ENCODE data around the gene CYTH2.

Gene CYTH2

DNA sequence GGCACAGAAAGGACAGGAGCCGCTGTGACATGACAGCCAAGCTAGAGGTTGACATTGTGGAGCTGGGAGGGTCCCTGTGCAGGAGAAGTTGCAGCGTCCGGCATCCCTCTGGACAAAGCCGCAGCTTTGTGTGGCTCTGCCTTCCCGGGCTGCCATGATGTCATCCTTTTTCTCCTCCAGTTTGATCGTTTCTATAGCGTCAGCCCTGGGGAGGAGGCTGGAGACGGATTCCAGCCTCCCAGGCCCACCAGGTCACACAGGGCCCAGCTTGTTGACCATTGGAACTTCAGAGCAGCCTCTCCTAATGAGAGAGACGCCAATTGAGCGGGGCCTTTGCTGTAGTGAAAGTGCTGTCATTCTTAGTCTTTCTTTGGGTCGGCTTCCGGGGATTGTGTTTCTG lies 17.5 kb upstream of the CYTH2 start:
- Histone ChIP-seq H3K79me2 (ENCODE audit: control insufficient read depth, low read length) (peaks cover 68% of the 10 kb centered on the region), H4K20me1 (ENCODE audit: control insufficient read depth, insufficient read depth, low read depth, low read length) (peaks cover 6% of the 10 kb centered on the region; the same call in 1 of the 2 replicates), H3K4me2 (ENCODE audit: low read length) (no peak overlapping the region), H3K9me3 (ENCODE audit: control insufficient read depth, insufficient read depth, low read length) (no peaks in the 10 kb centered on the region), H3K4me1 (ENCODE audit: control insufficient read depth, low read length) (peaks cover 8% of the 10 kb centered on the region), H3K9me2 (replicated peaks; ENCODE audit: control insufficient read depth, low read length) (no peaks in the 10 kb centered on the region), H3K27me3 (ENCODE audit: control insufficient read depth, low read length) (no peaks in the 10 kb centered on the region), H3K27ac (ENCODE audit: low read depth, low read length) (no peak overlapping the region), H3F3A (ENCODE audit: control insufficient read depth, insufficient read depth) (no peaks in the 10 kb centered on the region), H3K36me3 (ENCODE audit: control insufficient read depth, low read length) (peaks cover 92% of the 10 kb centered on the region), H3K4me3 (ENCODE audit: low read length) (no peak overlapping the region)
- TF ChIP-seq EZH2phosphoT487 (IDR thresholded peaks at IDR 0.05; ENCODE audit: borderline replicate concordance, low read length): no peak
- TF ChIP-seq, protein P1, sequence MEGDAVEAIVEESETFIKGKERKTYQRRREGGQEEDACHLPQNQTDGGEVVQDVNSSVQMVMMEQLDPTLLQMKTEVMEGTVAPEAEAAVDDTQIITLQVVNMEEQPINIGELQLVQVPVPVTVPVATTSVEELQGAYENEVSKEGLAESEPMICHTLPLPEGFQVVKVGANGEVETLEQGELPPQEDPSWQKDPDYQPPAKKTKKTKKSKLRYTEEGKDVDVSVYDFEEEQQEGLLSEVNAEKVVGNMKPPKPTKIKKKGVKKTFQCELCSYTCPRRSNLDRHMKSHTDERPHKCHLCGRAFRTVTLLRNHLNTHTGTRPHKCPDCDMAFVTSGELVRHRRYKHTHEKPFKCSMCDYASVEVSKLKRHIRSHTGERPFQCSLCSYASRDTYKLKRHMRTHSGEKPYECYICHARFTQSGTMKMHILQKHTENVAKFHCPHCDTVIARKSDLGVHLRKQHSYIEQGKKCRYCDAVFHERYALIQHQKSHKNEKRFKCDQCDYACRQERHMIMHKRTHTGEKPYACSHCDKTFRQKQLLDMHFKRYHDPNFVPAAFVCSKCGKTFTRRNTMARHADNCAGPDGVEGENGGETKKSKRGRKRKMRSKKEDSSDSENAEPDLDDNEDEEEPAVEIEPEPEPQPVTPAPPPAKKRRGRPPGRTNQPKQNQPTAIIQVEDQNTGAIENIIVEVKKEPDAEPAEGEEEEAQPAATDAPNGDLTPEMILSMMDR (IDR thresholded peaks at IDR 0.05; ENCODE audit: low read depth, low read length, poor library complexity, severe bottlenecking): no peak

DNA sequence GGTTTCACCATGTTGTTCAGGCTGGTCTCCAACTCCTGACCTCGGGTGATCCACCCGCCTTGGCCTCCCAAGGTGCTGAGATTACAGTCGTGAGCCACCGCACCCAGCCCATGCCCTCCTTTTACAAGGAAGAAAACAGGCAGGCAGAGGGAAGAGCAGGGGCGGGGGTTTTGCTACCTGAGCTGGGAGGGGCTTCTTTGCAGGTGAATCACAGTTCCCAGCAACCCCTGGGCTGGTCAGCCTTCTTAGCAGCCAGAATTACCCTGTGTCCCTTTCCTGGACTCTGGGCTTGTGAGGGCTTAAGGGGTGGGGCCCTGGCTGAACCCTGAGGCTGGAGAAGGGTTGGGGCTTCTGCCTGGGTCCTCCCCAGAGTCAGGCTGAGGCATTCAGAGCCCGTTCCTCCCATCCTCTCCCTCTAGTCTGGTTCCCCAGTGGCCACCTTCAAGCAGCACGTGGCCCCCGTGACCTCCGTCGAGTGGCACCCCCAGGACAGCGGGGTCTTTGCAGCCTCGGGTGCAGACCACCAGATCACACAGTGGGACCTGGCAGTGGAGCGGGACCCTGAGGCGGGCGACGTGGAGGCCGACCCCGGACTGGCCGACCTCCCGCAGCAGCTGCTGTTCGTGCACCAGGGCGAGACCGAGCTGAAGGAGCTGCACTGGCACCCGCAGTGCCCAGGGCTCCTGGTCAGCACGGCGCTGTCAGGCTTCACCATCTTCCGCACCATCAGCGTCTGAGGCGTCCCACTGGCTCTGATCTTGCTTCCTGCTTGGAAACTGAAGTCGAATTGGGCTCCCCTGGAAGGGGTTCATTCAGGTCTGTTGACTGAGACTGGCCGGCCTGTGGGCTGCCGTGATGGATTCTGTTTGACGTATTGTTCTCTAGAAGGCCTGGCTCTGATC lies 16.6 kb upstream of the CYTH2 start:
- H3K4me3 ChIP-seq (ENCODE audit: low read length): no peak overlapping the region
- H3K27me3 ChIP-seq (ENCODE audit: control insufficient read depth, low read length): no peaks in the 10 kb centered on the region
- no peak overlapping the region for H3K27ac ChIP-seq (ENCODE audit: low read depth, low read length)
- peaks cover 92% of the 10 kb centered on the region for H3K36me3 ChIP-seq (ENCODE audit: control insufficient read depth, low read length)
- peaks cover under 1% of the 10 kb centered on the region; the same call in 1 of the 2 replicates for H3K4me1 ChIP-seq (ENCODE audit: control insufficient read depth, low read length)
- H3K9me2 ChIP-seq (replicated peaks; ENCODE audit: control insufficient read depth, low read length): no peaks in the 10 kb centered on the region
- TF ChIP-seq EZH2phosphoT487 (IDR thresholded peaks at IDR 0.05; ENCODE audit: borderline replicate concordance, low read length): no peak
- TF ChIP-seq, protein P1 (IDR thresholded peaks at IDR 0.05; ENCODE audit: low read depth, low read length, poor library complexity, severe bottlenecking): no peak
- no peaks in the 10 kb centered on the region for H3K9me3 ChIP-seq (ENCODE audit: control insufficient read depth, insufficient read depth, low read length)
- peaks cover 59% of the 10 kb centered on the region for H3K79me2 ChIP-seq (ENCODE audit: control insufficient read depth, low read length)
- no peak overlapping the region for H3K4me2 ChIP-seq (ENCODE audit: low read length)
- H4K20me1 ChIP-seq (ENCODE audit: control insufficient read depth, insufficient read depth, low read depth, low read length): peaks cover 6% of the 10 kb centered on the region; the same call in 1 of the 2 replicates
- H3F3A ChIP-seq (ENCODE audit: control insufficient read depth, insufficient read depth): no peaks in the 10 kb centered on the region

DNA sequence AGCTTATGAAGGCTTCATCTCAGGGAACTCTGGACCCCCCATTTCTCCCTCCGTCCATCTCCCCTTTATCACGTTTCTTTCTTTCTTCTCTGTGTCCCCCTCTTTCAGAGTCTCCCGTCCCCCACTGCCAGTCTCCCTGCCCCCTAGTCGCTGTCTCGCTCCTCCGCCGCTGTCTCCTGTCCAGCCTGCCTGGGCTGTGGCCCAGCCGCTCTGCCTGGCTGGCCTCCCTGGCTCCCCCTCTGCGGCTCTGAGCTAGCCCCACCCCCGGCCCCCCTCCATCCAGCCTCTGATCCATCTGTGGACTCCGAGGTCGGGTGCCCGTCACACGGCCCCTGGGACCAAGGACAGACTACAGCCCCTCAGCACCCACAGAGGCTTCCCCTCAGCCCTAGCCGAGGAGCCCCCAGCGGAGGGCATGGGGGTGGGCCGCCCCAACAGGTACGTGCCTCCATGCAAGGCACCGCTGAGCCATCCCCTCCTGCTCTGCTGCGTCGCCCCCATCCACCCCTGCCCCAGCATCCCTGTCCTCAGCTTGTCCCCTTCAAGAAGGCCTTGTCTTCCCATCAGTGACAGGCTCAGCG lies 14.9 kb upstream of the CYTH2 start:
- H3K4me1 ChIP-seq (ENCODE audit: control insufficient read depth, low read length): no peaks in the 10 kb centered on the region
- no peaks in the 10 kb centered on the region; the same call in 1 of the 2 replicates for H4K20me1 ChIP-seq (ENCODE audit: control insufficient read depth, insufficient read depth, low read depth, low read length)
- peaks cover 83% of the 10 kb centered on the region for H3K36me3 ChIP-seq (ENCODE audit: control insufficient read depth, low read length)
- TF ChIP-seq EZH2phosphoT487 (IDR thresholded peaks at IDR 0.05; ENCODE audit: borderline replicate concordance, low read length): no peak
- TF ChIP-seq, protein P1 (IDR thresholded peaks at IDR 0.05; ENCODE audit: low read depth, low read length, poor library complexity, severe bottlenecking): no peak
- H3K79me2 ChIP-seq (ENCODE audit: control insufficient read depth, low read length): peaks cover 47% of the 10 kb centered on the region
- no peaks in the 10 kb centered on the region for H3K27me3 ChIP-seq (ENCODE audit: control insufficient read depth, low read length)
- H3K9me2 ChIP-seq (replicated peaks; ENCODE audit: control insufficient read depth, low read length): no peaks in the 10 kb centered on the region
- H3K4me3 ChIP-seq (ENCODE audit: low read length): no peak overlapping the region
- H3K4me2 ChIP-seq (ENCODE audit: low read length): no peak overlapping the region
- no peaks in the 10 kb centered on the region; the same call in 1 of the 2 replicates for H3F3A ChIP-seq (ENCODE audit: control insufficient read depth, insufficient read depth)
- no peaks in the 10 kb centered on the region for H3K9me3 ChIP-seq (ENCODE audit: control insufficient read depth, insufficient read depth, low read length)
- H3K27ac ChIP-seq (ENCODE audit: low read depth, low read length): no peak overlapping the region

All from DOHH2 (cell line).